Measurements from ENCODE around the gene NFKB1. TPM values are rescaled to one million over a fixed set of nuclear protein-coding genes. Genes with fewer than 3 reads are reported as not detected.

The NFKB1 gene
- total and polyA plus RNA-seq, 10 of the 15 experiments (the other 5 are each of a cell fraction or from before 2014, with no cell fraction given): 8.7 to 110 (median 57.3) TPM

- Histone ChIP-seq H3K36me3 (ENCODE audit: control insufficient read depth in 2 of 2, insufficient read depth in 2 of 2, low read length in 1 of 2) (peaks cover 6 to 38% of the 10 kb centered on the region in 2 experiments), H3K27ac (ENCODE audit: control insufficient read depth, insufficient read depth) (no peak overlapping the region), H3K27me3 (replicated peaks in 1 of 2; ENCODE audit: control insufficient read depth in 2 of 2, insufficient read depth in 2 of 2, low read length in 1 of 2) (no peaks in the 10 kb centered on the region), H4K20me1 (ENCODE audit: control insufficient read depth, insufficient read depth) (no peaks in the 10 kb centered on the region), H3K4me2 (ENCODE audit: control insufficient read depth, insufficient read depth) (no peak overlapping the region), H2AFZ (ENCODE audit: control insufficient read depth, low read depth, low read length) (no peak overlapping the region), H3K4me1 (ENCODE audit: control insufficient read depth, insufficient read depth, low read length) (peaks cover 13% of the 10 kb centered on the region; the same call in 1 of the 2 replicates), H3K9ac (ENCODE audit: control insufficient read depth, insufficient read depth, low read length) (no peak overlapping the region), H3K9me3 (replicated peaks; ENCODE audit: control insufficient read depth, insufficient read depth, low read length) (peaks cover 3% of the 10 kb centered on the region; the same call in 2 of the 3 replicates), H3K79me2 (ENCODE audit: control insufficient read depth, insufficient read depth, low read length) (no peaks in the 10 kb centered on the region; the same call in 1 of the 2 replicates), H3K4me3 (no peak overlapping the region)
- TF ChIP-seq, protein P1, sequence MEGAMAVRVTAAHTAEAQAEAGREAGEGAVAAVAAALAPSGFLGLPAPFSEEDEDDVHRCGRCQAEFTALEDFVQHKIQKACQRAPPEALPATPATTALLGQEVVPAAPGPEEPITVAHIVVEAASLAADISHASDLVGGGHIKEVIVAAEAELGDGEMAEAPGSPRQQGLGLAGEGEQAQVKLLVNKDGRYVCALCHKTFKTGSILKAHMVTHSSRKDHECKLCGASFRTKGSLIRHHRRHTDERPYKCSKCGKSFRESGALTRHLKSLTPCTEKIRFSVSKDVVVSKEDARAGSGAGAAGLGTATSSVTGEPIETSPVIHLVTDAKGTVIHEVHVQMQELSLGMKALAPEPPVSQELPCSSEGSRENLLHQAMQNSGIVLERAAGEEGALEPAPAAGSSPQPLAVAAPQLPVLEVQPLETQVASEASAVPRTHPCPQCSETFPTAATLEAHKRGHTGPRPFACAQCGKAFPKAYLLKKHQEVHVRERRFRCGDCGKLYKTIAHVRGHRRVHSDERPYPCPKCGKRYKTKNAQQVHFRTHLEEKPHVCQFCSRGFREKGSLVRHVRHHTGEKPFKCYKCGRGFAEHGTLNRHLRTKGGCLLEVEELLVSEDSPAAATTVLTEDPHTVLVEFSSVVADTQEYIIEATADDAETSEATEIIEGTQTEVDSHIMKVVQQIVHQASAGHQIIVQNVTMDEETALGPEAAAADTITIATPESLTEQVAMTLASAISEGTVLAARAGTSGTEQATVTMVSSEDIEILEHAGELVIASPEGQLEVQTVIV (IDR thresholded peaks at IDR 0.05; ENCODE audit: borderline replicate concordance, partially characterized antibody): no peak
- TF ChIP-seq ZBTB33 (IDR thresholded peaks at IDR 0.05) (no peak), NFYB (IDR thresholded peaks at IDR 0.05; ENCODE audit: insufficient read depth, low read depth, low read length) (no peak), IKZF1 (conservative IDR thresholded peaks at IDR 0.05) (no peak), RELA (IDR thresholded peaks at IDR 0.05; ENCODE audit: borderline replicate concordance, partially characterized antibody) (no peak), MYC (IDR thresholded peaks at IDR 0.05; ENCODE audit: insufficient read depth, insufficient read length, insufficient replicate concordance, low read length, severe bottlenecking) (no peak), SP1 (IDR thresholded peaks at IDR 0.05; ENCODE audit: low read depth, low read length) (no peak), KLF5 (IDR thresholded peaks at IDR 0.05; ENCODE audit: partially characterized antibody) (no peak), RAD21 (IDR thresholded peaks at IDR 0.05; ENCODE audit: insufficient read depth, low read depth, low read length) (no peak)
- TF ChIP-seq, protein P2, sequence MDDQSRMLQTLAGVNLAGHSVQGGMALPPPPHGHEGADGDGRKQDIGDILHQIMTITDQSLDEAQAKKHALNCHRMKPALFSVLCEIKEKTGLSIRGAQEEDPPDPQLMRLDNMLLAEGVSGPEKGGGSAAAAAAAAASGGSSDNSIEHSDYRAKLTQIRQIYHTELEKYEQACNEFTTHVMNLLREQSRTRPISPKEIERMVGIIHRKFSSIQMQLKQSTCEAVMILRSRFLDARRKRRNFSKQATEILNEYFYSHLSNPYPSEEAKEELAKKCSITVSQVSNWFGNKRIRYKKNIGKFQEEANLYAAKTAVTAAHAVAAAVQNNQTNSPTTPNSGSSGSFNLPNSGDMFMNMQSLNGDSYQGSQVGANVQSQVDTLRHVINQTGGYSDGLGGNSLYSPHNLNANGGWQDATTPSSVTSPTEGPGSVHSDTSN (IDR thresholded peaks at IDR 0.05; ENCODE audit: insufficient replicate concordance, low read depth, low read length): no peak
- TF ChIP-seq, protein P3, sequence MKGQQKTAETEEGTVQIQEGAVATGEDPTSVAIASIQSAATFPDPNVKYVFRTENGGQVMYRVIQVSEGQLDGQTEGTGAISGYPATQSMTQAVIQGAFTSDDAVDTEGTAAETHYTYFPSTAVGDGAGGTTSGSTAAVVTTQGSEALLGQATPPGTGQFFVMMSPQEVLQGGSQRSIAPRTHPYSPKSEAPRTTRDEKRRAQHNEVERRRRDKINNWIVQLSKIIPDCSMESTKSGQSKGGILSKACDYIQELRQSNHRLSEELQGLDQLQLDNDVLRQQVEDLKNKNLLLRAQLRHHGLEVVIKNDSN (IDR thresholded peaks at IDR 0.05; ENCODE audit: borderline replicate concordance, extremely low read length, insufficient read depth, low read depth, low read length): no peak
- POLR2A ChIA-PET: interaction anchor here (1.3 kb wide), 1 partner anchor 12 kb away, joined by 3 read pairs; no protein-coding TSS in a partner anchor
- BruUV-seq (replicated peaks): no TSS peak
- ATAC-seq (no peak), FAIRE-seq (no peak), DNase-seq (ENCODE audit: low read depth, low spot score) (no peak)
- intact Hi-C loops (cut with micrococcal nuclease; ENCODE audit: unreplicated experiment) (no loop called here), in situ Hi-C loops (cut with MboI) (no loop called here)
- RAD21 ChIA-PET (ENCODE audit: unreplicated experiment): interaction anchor here (0.8 to 1.3 kb wide), 2 partner anchors 10 to 17 kb away, joined by 3 to 4 read pairs; no protein-coding TSS in a partner anchor
- CTCF ChIA-PET: interaction anchor here (0.7 to 1.2 kb wide), 3 partner anchors 8 to 148 kb away, joined by 3 to 5 read pairs (median 4); no protein-coding TSS in a partner anchor
- SMC1A ChIA-PET (ENCODE audit: uncharacterized antibody, unreplicated experiment): interaction anchor here (1.0 to 3.4 kb wide), 3 partner anchors 9 to 16 kb away, joined by 3 to 9 read pairs (median 3); no protein-coding TSS in a partner anchor
- 38% methylated on average over 4 of the region's 4 CpGs for WGBS (ENCODE audit: insufficient coverage, insufficient replicate concordance, low lambda C conversion rate, missing lambda C conversion rate)
Measured at GRCh38 chr4:102596532-102596931, 95.4 kb downstream of the NFKB1 start.
